Breast epithelium (tissue), 4 donors: ENCODE data around the gene LHPP. TPM values are rescaled to one million over a fixed set of nuclear protein-coding genes. Genes with fewer than 3 reads are reported as not detected.

ENCODE experiments used
- DNase-seq, 2 donors: peaks; one replicate each; pipeline ENCODE4 v3.0.0-alpha.2; 2019; ENCODE audit warnings: low spot score in 2 of 2
- H3K27ac ChIP-seq, 2 donors: fragments of 200-600 bp; sonication (generic) in 1 of 2; one replicate each; pipeline ENCODE4 v1.5.1; 2016 to 2019; ENCODE audit warnings: mild to moderate bottlenecking in 1 of 2
- H3K27me3 ChIP-seq, 2 donors: fragments of 200-600 bp; sonication (generic) in 1 of 2; one replicate each; pipeline versions ENCODE4 v1.5.1 to v1.6.0; 2017 to 2019; ENCODE audit warnings: control low read depth in 1 of 2, mild to moderate bottlenecking in 1 of 2
- H3K36me3 ChIP-seq: fragments of 200-600 bp; one replicate; pipeline ENCODE4 v1.5.1; 2019
- H3K4me1 ChIP-seq, 2 donors: fragments of 200-600 bp; sonication (generic); one replicate each; pipeline ENCODE4 v1.5.1; 2016 to 2019; ENCODE audit warnings: control low read depth in 1 of 2
- H3K4me3 ChIP-seq, 3 donors: fragments of 200-600 bp; sonication (generic); 1 replicate in 2 of 3; 2 replicates in 1 of 3; pipeline ENCODE4 v1.5.1; 2016 to 2019; ENCODE audit warnings: mild to moderate bottlenecking in 3 of 3, moderate library complexity in 2 of 3
- H3K9me3 ChIP-seq, 2 donors: fragments of 200-600 bp; sonication (generic) in 1 of 2; one replicate each; pipeline ENCODE4 v1.5.1; 2016 to 2019; ENCODE audit warnings: control low read depth in 1 of 2
- CTCF ChIP-seq, 3 donors: fragments of 450-650 bp; IDR thresholded peaks; one replicate each; pipeline ENCODE4 v1.5.1; 2016 to 2017; ENCODE audit warnings: antibody characterized with exemption in 3 of 3, mild to moderate bottlenecking in 3 of 3, moderate library complexity in 3 of 3
- POLR2A ChIP-seq: fragments of 450-650 bp; IDR thresholded peaks from one replicate; pipeline ENCODE4 v1.6.1; 2016; ENCODE audit warnings: antibody characterized with exemption, mild to moderate bottlenecking, moderate library complexity
- POLR2AphosphoS5 ChIP-seq, 3 donors: sonication (generic); formaldehyde crosslinking; IDR thresholded peaks; one replicate each; pipeline ENCODE4 v1.6.1; 2017; ENCODE audit warnings: antibody characterized with exemption in 3 of 3
- intact Hi-C: fragments of 100-400 bp; cut with DNase I; formaldehyde crosslinking; loops from one replicate; pipeline ENCODE4 v1.15.1; 2023; ENCODE audit warnings: low total_unique reads
- total RNA-seq, 3 donors: library from RNA; depleted of rRNA; stranded (reverse); fragments of >200 nt; gene quantifications; one replicate each; pipeline ENCODE4 v1.1.0, GENCODE V29; 2016

The LHPP gene
- total RNA-seq, 3 donors from 2014 or later = 13.1 to 19.6 (median 17.0) TPM

DNA sequence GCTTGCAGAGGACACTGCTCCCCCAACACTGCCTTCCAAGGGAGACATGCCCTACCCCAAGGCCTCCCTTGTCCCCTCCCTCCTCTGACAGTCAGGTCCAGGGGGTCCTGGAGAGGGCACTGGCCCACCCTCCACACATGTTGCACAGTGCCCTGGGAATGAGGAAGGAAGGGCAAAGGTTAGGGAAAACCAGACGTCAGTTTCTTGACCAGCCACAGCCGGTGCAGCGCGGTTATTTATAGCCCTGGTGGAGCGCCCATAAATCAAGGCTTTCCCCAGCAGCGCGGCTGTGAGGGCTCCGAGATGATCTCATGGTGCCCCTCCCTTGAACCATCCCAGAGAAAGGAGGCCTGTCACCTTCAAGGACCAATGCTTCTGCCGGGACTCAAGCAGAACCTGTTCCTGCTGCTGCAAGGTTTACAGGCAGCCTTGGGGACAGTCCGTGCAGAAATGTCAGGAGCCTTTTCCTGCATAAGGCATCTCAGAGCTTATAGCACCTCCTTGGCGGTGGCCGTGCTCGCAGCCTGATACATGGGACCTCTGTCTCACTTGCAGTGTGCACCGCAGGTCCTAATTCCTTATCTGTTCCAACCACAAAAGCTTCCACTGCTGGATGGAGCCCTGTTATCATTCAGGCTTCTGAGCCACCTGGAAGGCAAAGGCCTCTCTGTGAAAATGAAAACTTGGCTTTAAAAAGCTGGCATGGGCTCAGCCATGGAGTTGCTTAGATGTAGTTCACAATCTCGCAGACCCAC lies 127.3 kb downstream of the LHPP start:
- intact Hi-C loops = no loop called here
- TF ChIP-seq CTCF (IDR thresholded peaks at IDR 0.05) (no peak), POLR2A (no peak), POLR2AphosphoS5 (IDR thresholded peaks at IDR 0.05) (no peak)
- Histone ChIP-seq H3K27me3 (no peaks in the 10 kb centered on the region), H3K4me3 (no peak overlapping the region), H3K36me3 (no peaks in the 10 kb centered on the region), H3K9me3 (no peaks in the 10 kb centered on the region), H3K27ac (no peak overlapping the region), H3K4me1 (peaks cover 0 to 5% of the 10 kb centered on the region in 2 donors)
- DNase-seq = no peak

DNA sequence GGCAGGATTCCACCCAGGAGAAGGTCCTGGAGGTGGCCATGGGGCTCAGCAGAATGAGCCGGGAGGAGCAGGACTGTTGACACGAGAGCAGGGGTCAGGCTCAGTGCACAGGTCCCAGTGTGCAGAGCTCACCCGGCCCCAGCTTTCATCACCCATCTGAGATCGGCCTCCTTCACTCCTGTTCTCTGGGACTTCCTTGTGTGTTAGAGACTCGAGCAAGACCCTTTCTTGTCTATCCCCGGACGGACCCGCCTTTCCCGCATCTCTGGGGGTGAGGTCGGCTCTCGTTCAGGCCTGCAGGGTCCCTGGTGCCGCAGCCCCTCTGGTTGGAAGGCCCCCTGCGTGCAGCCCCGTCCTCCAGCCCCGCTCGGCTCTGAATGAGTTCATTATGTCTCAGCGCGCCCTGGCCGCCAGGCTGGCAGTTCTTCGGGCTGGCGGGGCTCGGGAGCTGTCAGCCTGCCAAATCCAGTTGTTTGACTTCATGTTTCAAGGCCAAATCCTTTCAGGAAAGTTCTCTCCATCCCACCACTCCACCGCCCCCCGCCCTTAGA lies 127.9 kb downstream of the LHPP start:
- Histone ChIP-seq H3K9me3 (no peaks in the 10 kb centered on the region), H3K36me3 (no peaks in the 10 kb centered on the region), H3K4me3 (peak overlapping the region in 1 of 3 donors; percentile 33), H3K27me3 (no peaks in the 10 kb centered on the region), H3K4me1 (peaks cover 0 to 5% of the 10 kb centered on the region in 2 donors), H3K27ac (no peak overlapping the region)
- DNase-seq = no peak
- intact Hi-C loops = no loop called here
- TF ChIP-seq CTCF (IDR thresholded peaks at IDR 0.05) (no peak), POLR2AphosphoS5 (IDR thresholded peaks at IDR 0.05) (no peak), POLR2A (no peak)

- Histone ChIP-seq H3K27ac (no peak overlapping the region), H3K9me3 (no peaks in the 10 kb centered on the region), H3K27me3 (no peaks in the 10 kb centered on the region), H3K4me3 (no peak overlapping the region), H3K4me1 (peaks cover 0 to 5% of the 10 kb centered on the region in 2 donors), H3K36me3 (no peaks in the 10 kb centered on the region)
- no peak for DNase-seq
- no peak for TF ChIP-seq CTCF (IDR thresholded peaks at IDR 0.05)
- no peak for TF ChIP-seq POLR2AphosphoS5 (IDR thresholded peaks at IDR 0.05)
- TF ChIP-seq POLR2A = no peak
- intact Hi-C loops = no loop called here
Measured at GRCh38 chr10:124590216-124591122, 128.8 kb downstream of the LHPP start.

GRCh38 chr10:124591123-124591495 lies 129.5 kb downstream of the LHPP start:
- Histone ChIP-seq H3K4me3 (no peak overlapping the region), H3K27ac (no peak overlapping the region), H3K27me3 (no peaks in the 10 kb centered on the region), H3K36me3 (no peaks in the 10 kb centered on the region), H3K4me1 (peaks cover 0 to 5% of the 10 kb centered on the region in 2 donors), H3K9me3 (no peaks in the 10 kb centered on the region)
- intact Hi-C loops = no loop called here
- no peak for DNase-seq
- TF ChIP-seq CTCF (IDR thresholded peaks at IDR 0.05) (no peak), POLR2A (no peak), POLR2AphosphoS5 (IDR thresholded peaks at IDR 0.05) (no peak)

GRCh38 chr10:124592101-124592500 lies 130.5 kb downstream of the LHPP start:
- Histone ChIP-seq H3K27ac (no peak overlapping the region), H3K9me3 (no peaks in the 10 kb centered on the region), H3K27me3 (no peaks in the 10 kb centered on the region), H3K4me3 (no peak overlapping the region), H3K36me3 (no peaks in the 10 kb centered on the region), H3K4me1 (peaks cover 0 to 5% of the 10 kb centered on the region in 2 donors)
- no peak for TF ChIP-seq POLR2AphosphoS5 (IDR thresholded peaks at IDR 0.05)
- no peak for TF ChIP-seq CTCF (IDR thresholded peaks at IDR 0.05)
- no peak for TF ChIP-seq POLR2A
- intact Hi-C loops = no loop called here
- no peak for DNase-seq
